ENCODE results near the gene RALGAPA2.

Gene RALGAPA2

DNA sequence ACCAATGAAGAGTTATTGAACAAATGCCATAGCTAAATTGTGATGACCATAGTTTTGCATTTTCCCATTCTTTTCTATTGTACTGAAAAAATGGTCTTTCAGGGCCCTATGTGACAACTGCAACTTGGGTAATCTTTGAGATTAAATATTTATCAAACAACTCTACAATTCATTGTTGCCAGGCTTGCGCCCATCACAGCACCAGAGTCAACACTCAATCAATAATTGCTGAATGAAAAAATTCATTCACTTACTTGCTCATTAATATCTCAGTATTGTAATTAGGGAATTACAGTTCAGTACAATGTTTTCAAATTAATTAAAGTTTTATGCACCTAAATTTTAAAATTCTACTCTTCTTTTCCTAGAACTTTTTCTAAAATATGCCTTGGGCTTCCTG is 7.7 kb upstream of the RALGAPA2 start:
- DNase-seq: no peak

DNA sequence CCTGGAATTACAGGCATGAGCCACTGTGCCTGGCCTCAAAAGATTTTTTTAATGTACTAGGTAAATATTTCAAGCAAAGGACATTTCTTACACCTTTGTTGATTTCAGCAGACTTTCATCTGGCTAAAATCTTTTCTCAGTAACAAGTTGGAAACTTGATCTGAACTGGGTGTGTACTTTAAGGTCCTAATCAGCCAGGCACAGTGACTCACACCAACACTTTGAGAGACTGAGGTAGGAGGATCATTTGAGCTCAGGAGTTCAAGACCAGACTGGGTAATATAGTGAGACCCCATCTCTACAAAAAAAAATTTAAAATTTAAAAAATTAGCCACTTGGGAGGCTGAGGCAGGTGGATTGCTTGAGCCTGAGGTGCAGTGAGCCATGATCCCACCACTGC is 7.0 kb upstream of the RALGAPA2 start:
- no peak for DNase-seq

DNA sequence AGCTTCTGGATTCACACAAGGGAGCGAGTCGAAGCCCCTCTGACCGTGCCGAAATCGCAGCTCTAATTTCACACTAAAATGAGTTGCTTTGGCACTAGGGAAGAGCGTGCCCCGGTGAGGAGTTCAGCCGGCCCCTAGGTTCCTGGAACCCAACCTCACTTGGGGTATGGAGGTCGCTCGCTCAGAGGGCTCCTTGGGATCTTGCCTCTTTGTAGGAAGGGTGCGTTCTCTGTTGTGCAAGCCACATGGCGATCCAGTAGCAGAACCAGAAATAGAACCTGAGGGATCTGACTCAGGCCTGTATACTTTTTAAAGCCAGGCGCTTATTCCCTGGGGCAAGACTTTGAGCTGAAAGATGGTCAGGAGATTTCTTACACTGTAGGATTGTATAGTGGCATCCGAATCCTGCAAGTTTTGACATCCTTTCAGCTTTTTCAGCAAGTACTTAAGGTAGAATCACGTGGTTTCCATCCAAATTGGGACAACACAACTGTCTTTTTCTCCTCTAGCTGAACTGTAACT is 861 bp upstream of the RALGAPA2 start:
- no peak for DNase-seq

DNA sequence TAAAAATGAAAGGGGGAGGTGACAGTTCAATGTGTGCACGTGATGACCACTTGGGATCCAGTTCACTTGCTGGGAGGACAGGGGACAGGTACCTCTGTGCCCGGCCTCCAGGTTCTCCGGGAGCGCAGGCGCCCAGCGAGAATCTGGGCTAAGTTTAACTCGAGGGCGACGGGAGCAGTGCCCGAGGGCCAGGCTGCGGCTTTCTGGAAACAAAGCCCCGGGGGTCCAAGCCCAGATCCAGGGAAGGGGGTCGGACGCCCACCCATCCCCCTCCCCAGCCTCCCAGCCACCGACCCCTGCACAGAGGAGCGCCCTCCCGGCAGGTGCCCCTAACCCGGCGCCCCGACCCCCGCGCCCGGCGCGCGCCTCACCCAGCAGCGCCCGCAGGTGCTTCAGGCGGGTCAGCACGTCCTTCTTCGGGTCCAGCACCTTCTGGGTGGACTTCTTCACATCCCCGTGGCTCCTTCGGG is 405 bp downstream of the RALGAPA2 start:
- peak in 1 of 2 experiments; percentile 15 for DNase-seq

DNA sequence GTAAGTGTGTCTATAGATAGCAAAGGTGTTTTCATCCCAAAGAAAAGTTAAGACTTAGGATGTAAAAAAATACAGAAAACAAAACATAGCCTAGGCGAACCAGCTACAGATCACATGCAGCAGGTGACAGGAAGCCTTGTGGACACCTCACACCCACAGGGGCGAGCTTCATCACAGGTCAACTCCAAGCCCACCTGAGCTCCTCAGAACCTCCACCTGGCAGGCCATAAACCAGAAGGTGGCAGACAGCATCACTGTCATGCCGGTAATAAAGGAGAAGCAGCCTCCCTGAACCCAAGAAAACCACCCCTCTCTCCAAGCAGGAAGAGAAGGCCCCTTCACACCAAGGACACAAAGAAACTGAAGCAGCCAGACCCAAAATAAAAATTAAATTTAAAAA is 1.0 kb downstream of the RALGAPA2 start:
- DNase-seq: no peak

DNA sequence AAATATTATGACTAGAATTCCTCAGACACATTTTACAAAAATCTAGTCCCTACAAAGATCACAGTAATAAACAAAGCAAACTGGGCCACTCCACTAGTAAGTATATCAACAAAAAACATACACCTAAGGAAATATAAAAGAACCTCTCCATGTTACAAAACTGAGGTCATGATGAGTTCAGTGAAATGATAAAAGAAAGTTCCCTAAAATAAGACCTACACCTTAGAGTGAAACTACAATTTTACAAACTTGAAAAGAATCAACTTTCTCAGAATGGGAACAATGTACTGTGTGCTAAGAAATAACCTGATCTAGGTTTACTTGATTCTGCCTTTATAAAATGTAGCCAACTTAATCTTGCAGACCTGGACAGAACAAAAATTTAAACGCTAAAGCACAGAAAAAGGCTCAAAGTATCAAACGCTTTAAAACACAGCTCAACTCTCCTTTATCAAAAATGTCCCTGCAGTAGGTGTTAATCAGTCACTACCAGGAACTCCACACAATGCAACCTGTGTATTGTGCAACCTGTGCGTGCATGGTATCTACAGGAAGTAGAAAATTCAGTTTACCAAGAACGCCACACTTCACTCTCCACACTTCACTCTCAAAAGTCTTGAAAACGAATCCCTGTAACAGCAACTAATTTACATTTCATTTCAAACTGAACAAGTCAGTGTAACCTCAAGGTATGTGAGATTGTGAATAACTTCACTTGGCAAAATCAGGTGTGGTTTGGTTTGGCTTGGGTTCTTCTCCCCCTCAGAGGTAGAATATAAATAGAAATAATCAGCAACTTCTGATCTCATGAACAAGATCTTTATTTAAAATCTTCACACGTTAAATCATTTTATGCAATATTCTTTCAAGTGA is 1.8 kb downstream of the RALGAPA2 start:
- DNase-seq: no peak

DNA sequence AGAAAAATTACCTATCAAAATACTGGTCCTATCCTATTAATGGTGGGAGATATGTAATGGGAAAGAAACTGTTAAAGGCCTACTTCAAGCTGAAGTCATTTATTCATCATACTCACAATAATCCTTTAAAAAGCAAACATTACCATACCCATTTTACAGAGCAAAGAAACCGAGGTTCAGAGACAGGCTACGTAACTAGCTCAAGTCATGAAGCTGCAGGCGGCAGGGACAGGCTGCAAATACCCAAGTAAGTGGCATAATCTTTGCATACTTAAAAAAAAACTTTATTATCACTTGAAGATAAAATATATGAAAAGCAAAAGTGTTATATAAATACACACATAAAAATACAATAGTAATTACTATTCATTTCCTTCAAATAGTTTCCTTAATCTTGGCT is 2.6 kb downstream of the RALGAPA2 start:
- DNase-seq: no peak

DNA sequence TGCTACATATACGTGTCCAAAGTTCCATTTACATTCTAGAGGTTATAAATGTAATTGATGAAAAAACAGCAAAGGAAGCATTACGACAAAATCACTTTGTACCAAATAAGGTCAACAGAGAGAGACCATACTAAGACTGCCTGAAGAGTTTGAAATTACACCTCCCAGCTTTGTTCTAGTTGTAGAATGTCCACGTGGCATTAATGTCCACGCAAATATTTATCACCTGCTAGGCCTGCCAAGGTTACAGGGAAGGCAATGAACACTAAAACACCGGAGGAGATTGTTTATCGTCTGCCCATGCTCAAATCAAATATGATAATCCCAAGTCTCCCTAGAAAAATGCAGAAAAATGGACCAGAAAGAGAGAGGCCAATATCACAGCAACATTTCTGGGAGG is 6.2 kb downstream of the RALGAPA2 start:
- DNase-seq: no peak

DNA sequence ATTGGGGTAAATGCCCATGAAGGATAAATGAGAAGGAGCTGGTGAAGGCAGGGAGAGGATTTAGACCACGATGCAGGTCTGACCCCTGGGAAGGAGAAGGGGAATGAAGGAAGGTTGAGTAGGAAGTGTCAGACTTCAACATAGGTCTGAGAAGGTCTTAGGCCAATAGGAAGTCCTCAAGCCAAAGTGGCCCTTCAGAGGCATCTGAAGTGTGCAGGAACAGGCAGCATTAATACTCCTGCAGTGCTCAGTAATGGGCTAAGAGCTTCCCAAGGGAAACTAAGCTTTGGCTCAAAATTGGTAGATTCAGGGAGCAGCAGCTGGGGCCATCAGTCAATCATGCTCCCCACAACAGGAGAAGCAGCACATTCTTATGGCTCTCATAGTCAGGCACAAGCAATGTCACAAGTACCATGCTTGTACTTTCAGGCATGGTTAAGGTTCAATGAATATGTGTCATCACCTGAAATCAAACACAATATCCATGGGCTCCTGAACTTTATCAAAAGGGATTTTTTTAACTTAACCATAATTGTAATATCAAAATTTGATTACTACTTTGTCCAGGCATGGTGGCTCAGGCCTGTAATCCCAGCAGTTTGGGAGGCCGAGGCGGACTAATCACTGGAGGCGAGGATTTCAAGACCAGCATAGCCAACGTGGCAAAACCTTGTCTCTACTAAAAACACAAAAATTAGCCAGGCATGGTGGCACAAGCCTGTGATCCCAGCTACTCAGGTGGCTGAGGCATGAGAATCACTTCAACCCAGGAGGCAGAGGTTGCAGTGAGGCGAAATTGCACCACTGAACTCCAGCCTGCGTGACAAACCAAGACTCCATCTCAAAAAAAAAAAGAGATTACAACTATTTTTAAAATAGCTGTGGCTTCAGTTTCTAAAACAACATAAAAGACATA is 9.9 kb downstream of the RALGAPA2 start:
- no peak for DNase-seq

DNA sequence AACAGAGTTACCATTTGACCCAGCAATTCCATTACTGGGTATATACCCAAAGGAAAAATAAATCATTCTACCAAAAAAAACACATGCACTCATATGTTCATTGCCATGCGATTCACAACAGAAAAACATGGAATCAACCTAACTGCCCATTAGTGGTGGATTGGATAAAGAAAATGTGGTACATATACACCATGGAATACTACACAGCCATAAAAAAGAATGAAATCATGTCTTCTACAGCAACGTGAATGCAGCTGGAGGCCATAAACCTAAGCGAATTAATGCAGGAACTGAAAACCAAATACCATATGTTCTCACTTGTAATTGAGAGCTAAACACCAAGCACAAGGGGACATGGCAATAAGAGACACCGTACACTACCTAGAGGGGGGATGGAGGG is 12.5 kb downstream of the RALGAPA2 start:
- DNase-seq: no peak

DNA sequence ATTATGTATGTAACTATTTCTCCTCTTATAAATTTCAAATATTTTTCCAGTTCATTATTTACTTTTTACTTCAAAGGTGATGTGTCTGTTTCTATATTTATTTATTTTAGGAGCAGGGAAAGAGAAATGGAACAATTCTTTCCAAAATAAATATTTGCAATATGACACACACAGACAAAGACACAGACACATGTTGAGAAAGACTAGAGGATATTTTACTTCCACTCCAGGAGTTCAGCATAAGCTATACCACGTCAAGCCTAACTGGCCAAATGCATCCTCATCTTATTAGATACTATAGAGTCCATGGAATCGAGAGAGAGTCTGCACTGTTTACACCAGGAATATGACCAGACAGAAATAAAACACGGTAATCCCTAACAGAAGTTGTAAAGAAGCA is 13.3 kb downstream of the RALGAPA2 start:
- DNase-seq: no peak

DNA sequence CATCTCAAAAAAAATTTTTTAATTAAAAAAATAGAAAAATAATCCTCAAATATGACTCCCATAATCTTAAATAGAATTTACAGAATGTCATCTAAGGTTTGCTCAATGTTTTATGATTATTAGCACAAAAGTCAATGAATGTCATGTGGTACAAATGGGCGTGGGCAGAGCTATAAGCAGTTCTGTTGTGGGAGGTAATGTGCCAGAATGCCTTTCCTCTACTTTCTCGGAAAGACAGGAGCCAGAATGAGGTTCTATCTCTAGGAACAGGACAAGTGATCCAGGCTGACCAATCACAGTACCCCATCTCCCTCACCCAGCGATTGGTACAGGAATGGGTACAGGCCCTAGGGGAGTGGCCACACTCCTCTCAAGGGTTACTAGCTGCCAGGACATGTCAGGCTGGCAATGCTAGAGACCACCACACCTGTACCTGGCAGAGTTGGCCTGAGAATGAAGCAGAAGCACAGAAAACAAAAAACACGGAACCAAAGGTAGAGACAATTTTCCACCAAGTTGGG is 15.1 kb downstream of the RALGAPA2 start:
- DNase-seq: no peak

DNA sequence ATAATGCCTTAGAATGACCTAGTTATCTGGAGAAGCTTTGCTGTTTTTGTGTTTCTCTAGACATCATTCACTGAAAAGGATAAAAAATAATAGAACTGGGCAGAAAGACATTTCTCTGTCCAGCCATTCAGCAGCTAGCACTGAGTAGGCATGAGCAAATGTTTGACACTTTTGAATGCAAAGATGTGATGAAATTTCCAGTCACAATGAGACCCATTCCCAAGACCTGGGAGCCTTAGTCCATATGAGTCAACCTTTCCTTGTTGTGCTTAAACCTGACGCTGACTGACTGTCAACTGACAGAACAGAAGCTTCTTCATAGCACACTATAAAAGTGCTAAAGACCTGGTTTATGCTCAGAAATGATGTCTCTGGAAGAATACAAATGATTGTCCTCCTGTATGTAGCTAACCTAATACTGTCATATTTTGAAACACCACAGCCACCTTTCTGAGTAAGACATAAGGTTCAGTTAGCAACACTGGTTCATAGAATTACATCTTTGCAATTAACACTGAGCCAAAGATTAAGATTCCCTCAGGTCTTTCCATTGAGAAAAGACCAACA is 17.1 kb downstream of the RALGAPA2 start:
- DNase-seq: no peak

DNA sequence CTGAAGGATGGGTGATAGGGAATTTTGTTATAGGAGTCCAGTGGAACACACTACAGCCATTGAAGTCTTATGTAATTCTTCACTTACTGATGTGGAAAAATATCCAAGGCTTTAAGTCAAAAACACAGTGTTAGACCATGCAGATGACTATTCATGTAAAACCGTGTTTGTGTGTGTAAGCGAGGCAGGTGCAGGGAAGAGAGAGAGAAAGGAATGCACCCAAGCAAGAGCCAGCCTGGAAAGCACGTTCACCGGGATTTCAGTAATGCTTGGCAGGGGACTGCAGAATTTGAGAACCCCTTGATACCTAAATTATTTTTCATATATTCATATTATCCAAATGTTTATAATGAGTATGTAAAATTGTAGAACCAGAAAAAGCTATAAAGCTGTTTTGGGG is 17.9 kb downstream of the RALGAPA2 start:
- DNase-seq: no peak

DNA sequence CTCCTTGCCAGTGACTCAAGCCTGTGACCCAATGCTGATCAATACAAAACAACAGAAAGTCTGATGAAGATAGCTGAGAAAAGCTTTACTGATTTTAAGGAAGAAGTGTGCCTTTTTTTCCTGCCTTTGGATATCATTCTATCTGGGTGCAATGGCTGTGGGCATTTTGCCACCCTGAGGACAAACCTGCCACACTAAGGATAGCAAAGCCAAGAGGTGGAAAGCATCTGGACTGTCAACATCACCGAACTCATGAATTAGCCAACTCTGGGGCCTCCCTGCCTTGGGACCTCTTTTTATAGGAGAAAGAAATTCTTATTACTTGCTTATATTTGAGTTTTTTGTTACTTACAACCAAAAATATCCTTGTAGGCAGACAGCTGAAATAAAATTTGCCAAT is 19.9 kb downstream of the RALGAPA2 start:
- DNase-seq: no peak

DNA sequence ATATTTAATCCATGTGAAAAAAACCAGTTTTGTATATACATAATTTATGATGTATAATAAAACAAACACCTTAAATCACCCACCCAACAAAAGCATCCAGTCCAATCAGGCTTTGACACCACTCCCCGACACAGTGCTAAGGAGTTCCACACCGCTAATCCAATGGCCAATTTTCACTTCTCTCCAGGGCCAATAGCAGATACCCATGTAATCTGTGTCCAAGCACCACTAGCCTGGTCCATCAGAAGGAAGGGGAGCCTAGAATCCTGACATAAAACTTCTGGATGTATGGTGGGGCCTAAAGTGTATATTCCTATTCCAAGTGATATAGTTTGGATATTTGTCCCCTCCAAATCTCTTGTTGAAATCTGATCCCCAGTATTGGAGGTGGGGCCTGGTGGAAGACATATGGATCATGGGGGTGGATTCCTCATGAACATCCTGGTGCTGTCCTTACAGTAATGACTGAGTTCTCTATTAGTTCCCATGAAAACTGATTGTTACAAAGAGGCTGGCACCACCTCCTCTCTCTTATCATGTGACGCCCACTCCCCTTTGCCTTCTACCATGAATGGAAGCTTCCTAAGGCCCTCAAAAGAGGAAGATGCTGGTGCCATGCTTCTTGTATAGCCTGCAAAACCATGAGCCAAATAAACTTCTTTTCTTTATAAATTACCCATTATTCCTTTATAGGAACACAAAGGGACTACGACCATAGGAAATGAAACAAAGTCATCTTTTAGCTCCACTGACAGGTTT is 20.8 kb downstream of the RALGAPA2 start:
- no peak for DNase-seq

DNA sequence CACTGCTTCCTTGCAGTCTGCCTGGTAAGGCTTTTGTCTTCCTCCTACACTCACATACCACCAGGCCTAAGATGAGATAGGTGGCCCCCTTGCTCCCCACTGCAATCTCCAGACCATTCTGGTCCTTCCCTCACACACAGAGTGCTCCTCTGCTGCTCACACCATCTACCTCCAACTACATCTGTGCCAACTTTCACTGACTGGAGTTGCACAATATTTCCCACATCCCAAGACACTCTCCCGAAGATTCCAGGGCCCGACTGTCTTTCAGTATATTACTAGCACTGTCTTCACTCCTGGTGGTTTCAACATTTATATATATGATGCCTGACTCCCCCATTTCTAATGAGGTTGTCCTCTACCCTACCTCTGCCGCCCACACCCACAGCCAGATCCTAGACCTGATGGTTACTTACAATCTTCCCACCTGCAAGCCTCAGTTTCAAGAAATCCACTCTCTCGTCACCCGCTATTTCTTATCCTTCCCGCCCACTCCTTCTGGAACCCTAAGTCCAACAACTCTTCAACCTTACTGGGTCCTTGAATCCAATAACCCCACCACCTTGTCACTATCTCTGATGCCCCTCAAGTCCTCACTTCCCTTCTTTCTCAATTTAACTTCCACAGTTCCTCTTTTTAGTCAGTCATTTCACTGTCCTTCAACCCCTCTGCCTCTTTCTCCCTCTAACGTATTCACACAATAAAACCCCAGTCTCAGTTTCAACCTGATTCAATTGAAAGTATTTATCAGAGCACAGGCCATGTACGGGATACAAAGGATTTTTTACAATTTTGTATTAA is 21.6 kb downstream of the RALGAPA2 start:
- DNase-seq: no peak

DNA sequence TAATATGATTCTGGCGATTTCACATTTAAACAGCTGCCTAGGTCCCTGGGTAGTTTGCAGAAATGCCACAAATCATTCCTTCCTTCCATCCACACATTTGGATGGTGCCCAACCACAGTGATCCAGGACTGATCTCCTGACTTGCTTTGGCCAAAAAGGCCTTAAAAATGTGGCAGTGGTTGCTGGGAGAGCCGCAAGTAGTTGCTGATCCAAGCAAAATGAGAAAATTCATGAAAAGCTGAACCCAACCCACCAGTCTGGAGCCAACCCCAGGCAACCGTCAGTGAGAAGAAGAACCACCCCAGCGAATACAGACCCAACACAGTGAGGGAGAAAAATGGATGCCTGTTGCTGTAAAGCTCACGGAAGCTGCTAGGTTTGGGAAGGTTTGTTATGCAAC is 25.1 kb downstream of the RALGAPA2 start:
- DNase-seq: no peak

DNA sequence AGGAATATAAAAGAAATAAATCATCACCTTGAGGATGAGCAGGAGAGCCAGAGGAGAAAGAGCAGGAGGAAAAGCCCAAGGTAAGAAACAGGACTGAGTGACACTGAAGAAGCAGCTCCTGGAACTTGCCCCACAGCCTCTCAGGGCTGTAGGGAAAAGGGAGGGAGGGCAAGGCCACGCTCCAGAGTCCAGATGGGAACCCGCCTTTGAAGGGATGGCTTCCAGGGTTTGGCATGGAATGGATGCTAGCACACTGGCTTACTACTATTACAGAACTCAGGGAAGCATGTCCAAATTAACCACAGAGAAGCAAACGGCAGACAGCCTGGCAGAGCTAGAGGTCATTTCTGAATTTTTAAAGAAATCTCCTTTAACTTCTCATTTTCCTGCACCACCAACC is 26.8 kb downstream of the RALGAPA2 start:
- no peak for DNase-seq

DNA sequence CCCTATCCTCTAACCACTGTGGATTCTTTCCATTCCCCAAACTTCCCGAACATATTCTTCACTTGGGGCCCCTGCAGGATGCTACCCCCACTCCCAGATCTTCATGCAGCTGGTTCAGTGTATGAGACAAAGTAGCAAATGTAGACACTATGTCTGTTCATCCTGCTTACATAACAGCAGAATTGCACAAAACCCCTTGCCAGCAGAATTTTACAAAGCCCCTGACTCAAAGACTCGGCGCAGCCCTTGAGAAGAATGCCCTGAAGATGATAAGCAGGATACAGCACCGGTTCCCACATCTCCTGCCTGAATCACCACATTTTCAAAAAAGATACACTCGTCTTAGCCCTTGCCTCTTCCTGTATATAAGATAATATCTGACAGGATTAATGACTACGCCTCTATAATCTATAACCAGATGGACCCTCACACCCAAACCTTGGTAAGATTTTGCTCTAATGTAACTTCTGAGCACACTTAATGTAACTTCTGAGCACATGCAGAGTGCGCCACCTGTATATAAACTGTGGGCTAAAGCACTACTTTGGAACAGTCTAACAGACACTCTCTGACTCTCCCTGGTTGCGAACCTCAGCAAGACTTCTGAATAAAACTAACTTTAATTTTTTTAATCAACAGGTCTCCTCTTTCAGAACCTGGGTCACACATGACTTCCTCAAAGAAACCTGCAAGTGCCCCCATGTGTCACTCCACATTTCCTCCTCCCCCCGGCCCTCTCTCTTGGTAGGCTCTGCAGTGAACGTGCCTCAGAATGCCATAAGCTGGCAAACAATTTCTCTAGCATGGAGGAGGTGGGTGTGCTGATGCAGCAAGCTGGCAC is 28.7 kb downstream of the RALGAPA2 start:
- no peak for DNase-seq

Data from SW 1271 (cell line).